HUES64 (cell line): ENCODE data around the gene ARHGEF12.

Experiments used
- H3K27ac ChIP-seq: 2 replicates; pipeline ENCODE4 v1.7.0; 2013; ENCODE audit warnings: low read depth, low read length, inconsistent platforms
- H3K27me3 ChIP-seq: 2 replicates; pipeline ENCODE4 v1.6.1; 2013; ENCODE audit warnings: mild to moderate bottlenecking, low read length; ENCODE audit not compliant: insufficient read depth
- H3K36me3 ChIP-seq: 2 replicates; pipeline ENCODE4 v1.6.1; 2013; ENCODE audit warnings: mild to moderate bottlenecking, low read length; ENCODE audit not compliant: insufficient read depth
- H3K4me1 ChIP-seq: 2 replicates; pipeline ENCODE4 v1.6.1; 2013; ENCODE audit warnings: mild to moderate bottlenecking, low read length, moderate library complexity; ENCODE audit not compliant: insufficient read depth
- H3K4me3 ChIP-seq: 2 replicates; pipeline ENCODE4 v1.5.1; 2013; ENCODE audit warnings: mild to moderate bottlenecking, low read length, moderate library complexity
- H3K9ac ChIP-seq: 2 replicates; pipeline ENCODE4 v1.6.1; 2013; ENCODE audit warnings: mild to moderate bottlenecking, low read depth, low read length
- H3K9me3 ChIP-seq: 2 replicates; pipeline ENCODE4 v1.6.1; 2013; ENCODE audit warnings: low read depth, low read length; ENCODE audit not compliant: insufficient read depth
- WGBS: fragments of 150-250, 120-280 bp; methylation state at CpG from one replicate; pipeline ENCODE4 v1.1.7; 2013; ENCODE audit warnings: missing lambda C conversion rate; 5-methylcytosine and 5-hydroxymethylcytosine counted together

ARHGEF12 gene

GRCh38 chr11:120302001-120302805, 34.0 kb upstream of the ARHGEF12 start:
- H3K27me3 ChIP-seq, result no peaks in the 10 kb centered on the region
- no peak overlapping the region for H3K27ac ChIP-seq
- H3K4me3 ChIP-seq, result no peak overlapping the region
- no peaks in the 10 kb centered on the region for H3K9me3 ChIP-seq
- 77% methylated on average over 6 of the region's 6 CpGs for WGBS
- H3K9ac ChIP-seq, result no peak overlapping the region
- peaks cover 22% of the 10 kb centered on the region for H3K4me1 ChIP-seq
- H3K36me3 ChIP-seq, result no peaks in the 10 kb centered on the region; the same call in 1 of the 2 replicates

GRCh38 chr11:120303004-120303637, 33.1 kb upstream of the ARHGEF12 start:
- Histone ChIP-seq H3K36me3 (no peaks in the 10 kb centered on the region; the same call in 1 of the 2 replicates), H3K9ac (no peak overlapping the region), H3K27me3 (no peaks in the 10 kb centered on the region), H3K9me3 (no peaks in the 10 kb centered on the region), H3K27ac (no peak overlapping the region), H3K4me3 (no peak overlapping the region), H3K4me1 (peaks cover 22% of the 10 kb centered on the region)
- 21% methylated on average over 3 of the region's 3 CpGs for WGBS

DNA sequence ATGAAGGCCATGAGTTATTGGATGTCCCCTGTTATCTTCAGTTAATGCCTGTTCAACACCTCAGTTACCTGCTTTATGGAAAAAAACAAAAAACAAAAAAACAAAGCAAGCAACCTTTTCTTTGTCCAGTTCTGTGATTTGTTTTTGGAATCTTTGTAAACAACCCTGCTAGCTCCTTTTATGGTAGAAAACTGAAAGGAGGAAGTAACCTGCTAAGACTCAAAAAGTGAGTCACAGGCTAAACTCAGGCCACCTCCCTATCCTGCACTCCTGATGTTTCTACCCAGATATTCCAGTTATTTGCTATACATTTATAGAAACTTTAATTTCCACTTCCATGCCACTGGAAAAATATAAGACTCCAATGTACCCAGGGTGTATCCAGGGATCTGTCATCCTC, 31.7 kb upstream of the ARHGEF12 start:
- no peak overlapping the region for H3K27ac ChIP-seq
- no peaks in the 10 kb centered on the region for H3K27me3 ChIP-seq
- peaks cover 19% of the 10 kb centered on the region for H3K4me1 ChIP-seq
- no peaks in the 10 kb centered on the region; the same call in 1 of the 2 replicates for H3K36me3 ChIP-seq
- H3K9ac ChIP-seq, result no peak overlapping the region
- no peaks in the 10 kb centered on the region for H3K9me3 ChIP-seq
- no peak overlapping the region for H3K4me3 ChIP-seq

GRCh38 chr11:120305286-120305685, 30.9 kb upstream of the ARHGEF12 start:
- no peaks in the 10 kb centered on the region for H3K9me3 ChIP-seq
- H3K9ac ChIP-seq, result no peak overlapping the region
- H3K4me3 ChIP-seq, result no peak overlapping the region
- no peak overlapping the region for H3K27ac ChIP-seq
- 89% methylated on average over 12 of the region's 12 CpGs for WGBS
- H3K4me1 ChIP-seq, result peaks cover 16% of the 10 kb centered on the region
- no peaks in the 10 kb centered on the region for H3K27me3 ChIP-seq
- no peaks in the 10 kb centered on the region; the same call in 1 of the 2 replicates for H3K36me3 ChIP-seq

DNA sequence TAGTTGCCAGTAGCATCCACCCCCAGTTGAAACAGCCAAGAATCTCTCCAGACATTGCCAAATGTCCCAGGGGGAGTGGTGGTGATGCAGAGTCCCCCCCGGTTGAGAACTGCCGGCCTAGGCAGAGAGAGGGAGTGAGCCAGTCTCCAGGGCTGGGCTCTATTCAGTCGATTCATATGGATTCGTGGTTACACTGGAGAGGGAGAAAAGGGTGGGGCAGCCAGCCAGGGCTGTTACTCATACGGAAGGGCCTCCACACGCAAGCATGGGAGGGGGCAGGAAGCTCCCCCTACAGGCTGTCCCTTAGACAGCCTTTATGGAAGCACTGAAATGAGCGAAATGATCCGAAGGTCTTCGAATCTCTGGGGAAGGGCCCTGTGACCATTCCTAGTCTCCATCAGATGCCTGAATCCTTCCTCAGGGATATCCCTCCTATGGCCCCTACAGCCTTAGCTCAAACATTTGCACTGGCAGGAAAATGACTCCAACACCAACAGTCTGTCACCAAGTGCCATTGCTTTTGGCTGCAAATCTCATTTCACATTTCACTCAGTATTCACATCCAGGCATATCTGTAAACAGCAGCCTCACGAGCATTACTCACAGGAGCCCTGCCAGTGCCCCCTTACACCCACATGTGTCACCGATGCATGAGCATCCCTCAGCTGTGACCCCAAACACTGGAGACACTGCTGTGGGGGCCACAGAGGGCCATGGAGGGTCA, 29.5 kb upstream of the ARHGEF12 start:
- Histone ChIP-seq H3K36me3 (no peaks in the 10 kb centered on the region; the same call in 1 of the 2 replicates), H3K4me3 (no peak overlapping the region), H3K4me1 (peaks cover 16% of the 10 kb centered on the region), H3K27me3 (no peaks in the 10 kb centered on the region), H3K27ac (no peak overlapping the region), H3K9ac (no peak overlapping the region), H3K9me3 (no peaks in the 10 kb centered on the region)
- 37% methylated on average over 11 of the region's 11 CpGs for WGBS

DNA sequence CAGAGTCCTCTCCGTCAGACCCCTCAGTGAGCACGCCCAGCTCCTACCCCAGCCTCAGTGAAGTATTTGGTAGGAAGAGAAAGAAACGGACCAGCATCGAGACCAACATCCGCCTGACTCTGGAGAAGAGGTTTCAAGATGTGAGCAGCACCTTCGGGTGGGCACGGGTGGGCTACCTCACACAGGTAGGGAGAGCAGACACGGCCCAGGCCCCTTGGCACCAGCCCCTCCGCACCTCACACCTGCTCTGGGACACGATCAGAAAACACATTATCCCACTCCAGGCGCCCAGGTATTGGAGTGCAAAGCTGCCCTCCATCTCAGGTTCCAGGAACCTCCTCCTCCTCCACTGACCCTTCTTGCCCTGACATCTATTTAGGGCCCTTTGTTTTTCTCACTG, 28.7 kb upstream of the ARHGEF12 start:
- no peaks in the 10 kb centered on the region for H3K27me3 ChIP-seq
- H3K9me3 ChIP-seq, result no peaks in the 10 kb centered on the region
- no peak overlapping the region for H3K4me3 ChIP-seq
- 93% methylated on average over 11 of the region's 11 CpGs for WGBS
- H3K27ac ChIP-seq, result no peak overlapping the region
- peaks cover 16% of the 10 kb centered on the region for H3K4me1 ChIP-seq
- no peak overlapping the region for H3K9ac ChIP-seq
- no peaks in the 10 kb centered on the region; the same call in 1 of the 2 replicates for H3K36me3 ChIP-seq

GRCh38 chr11:120308081-120308480, 28.1 kb upstream of the ARHGEF12 start:
- no peaks in the 10 kb centered on the region for H3K36me3 ChIP-seq
- WGBS, result 94% methylated on average over 7 of the region's 7 CpGs

DNA sequence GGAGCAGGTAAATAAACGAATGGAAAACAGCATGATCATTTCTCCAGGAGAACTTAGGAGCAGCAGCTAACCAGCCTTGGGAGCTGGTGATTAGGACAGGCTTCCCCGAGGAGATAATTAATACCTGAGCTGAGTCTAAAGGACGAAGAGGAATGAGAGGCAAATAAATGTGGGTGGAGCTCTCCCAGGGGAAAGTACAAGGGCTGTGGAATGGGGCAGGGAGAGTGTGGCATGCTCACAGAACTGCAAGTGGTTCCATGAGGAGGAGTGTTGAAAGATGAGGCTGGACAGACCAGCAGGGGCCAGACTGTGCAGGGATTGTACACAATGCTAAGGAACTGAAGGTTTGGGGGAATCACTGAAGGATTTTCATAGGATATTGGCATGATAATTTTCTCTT, 25.3 kb upstream of the ARHGEF12 start:
- WGBS, result 80% methylated on average over 3 of the region's 3 CpGs
- Histone ChIP-seq H3K4me3 (no peak overlapping the region), H3K9ac (no peak overlapping the region), H3K9me3 (no peaks in the 10 kb centered on the region), H3K27me3 (no peaks in the 10 kb centered on the region), H3K27ac (no peak overlapping the region), H3K36me3 (no peaks in the 10 kb centered on the region), H3K4me1 (peaks cover 9% of the 10 kb centered on the region)

More at GRCh38 chr11:120308081-120308480, 28.1 kb upstream of the ARHGEF12 start:
- Histone ChIP-seq H3K27me3 (no peaks in the 10 kb centered on the region), H3K9me3 (no peaks in the 10 kb centered on the region), H3K4me1 (peaks cover 12% of the 10 kb centered on the region), H3K27ac (no peak overlapping the region), H3K9ac (no peak overlapping the region), H3K4me3 (no peak overlapping the region)

DNA sequence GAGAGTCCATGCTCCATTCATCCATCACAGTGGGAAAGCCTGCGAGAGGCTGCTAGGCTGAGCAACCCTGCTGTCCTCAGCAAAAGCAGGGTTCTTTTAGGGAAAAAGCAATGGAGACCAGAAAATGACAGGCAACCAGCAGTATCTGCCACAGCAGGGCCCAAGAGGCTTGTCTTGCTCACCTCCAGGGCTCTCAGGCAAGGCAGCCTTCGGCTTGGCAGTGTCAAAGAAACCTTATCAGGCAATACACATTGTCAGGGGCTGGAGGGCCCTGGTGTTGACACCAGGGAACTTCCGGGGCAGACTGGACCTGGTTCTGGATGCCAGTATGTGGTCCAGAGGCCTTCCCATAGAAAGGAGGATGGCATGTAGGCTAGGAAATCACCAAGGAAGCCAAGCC, 21.4 kb upstream of the ARHGEF12 start:
- Histone ChIP-seq H3K9me3 (no peaks in the 10 kb centered on the region), H3K27ac (no peak overlapping the region), H3K27me3 (no peaks in the 10 kb centered on the region), H3K36me3 (no peaks in the 10 kb centered on the region), H3K9ac (no peak overlapping the region), H3K4me3 (no peak overlapping the region), H3K4me1 (peaks cover 15% of the 10 kb centered on the region; the same call in 1 of the 2 replicates)
- WGBS, result 85% methylated on average over 3 of the region's 3 CpGs

GRCh38 chr11:120316880-120317688, 19.1 kb upstream of the ARHGEF12 start:
- no peak overlapping the region for H3K9ac ChIP-seq

More at GRCh38 chr11:120316880-120317688, 19.1 kb upstream of the ARHGEF12 start:
- Histone ChIP-seq H3K4me1 (peaks cover 15% of the 10 kb centered on the region; the same call in 1 of the 2 replicates), H3K27ac (no peak overlapping the region), H3K27me3 (no peaks in the 10 kb centered on the region), H3K4me3 (peak overlapping the region; percentile 26; the same call in 1 of the 2 replicates), H3K9me3 (no peaks in the 10 kb centered on the region), H3K36me3 (no peaks in the 10 kb centered on the region)
- 44% methylated on average over 8 of the region's 8 CpGs for WGBS
